GM18867 (cell line): ENCODE data around the gene MBTPS1.
"Not testable (repeated sequence)": the region's sequence is repeated elsewhere in the genome, so short reads cannot be mapped to it uniquely, and the experiment has no call there.

ENCODE experiments used
- ATAC-seq: cut with Tn5 transposase; IDR thresholded peaks from one replicate; pipeline ENCODE4 v1.9.1; 2021; ENCODE audit warnings: mild to moderate bottlenecking, moderate library complexity; ENCODE audit not compliant: unreplicated experiment

Gene MBTPS1

GRCh38 chr16:84137769-84138357 lies 21.1 kb upstream of the MBTPS1 start:
- ATAC-seq = no peak

- no peak for ATAC-seq
Observed at GRCh38 chr16:84137287-84137686, 20.5 kb upstream of the MBTPS1 start.

GRCh38 chr16:84136331-84137125 lies 19.8 kb upstream of the MBTPS1 start:
- no peak for ATAC-seq

- no peak for ATAC-seq
Observed at GRCh38 chr16:84132527-84133285, 16.0 kb upstream of the MBTPS1 start.

- ATAC-seq = no peak
Observed at GRCh38 chr16:84131117-84131516, 14.4 kb upstream of the MBTPS1 start.

- no peak for ATAC-seq
Observed at GRCh38 chr16:84124257-84125073, 7.7 kb upstream of the MBTPS1 start.

GRCh38 chr16:84121007-84121406 lies 4.3 kb upstream of the MBTPS1 start:
- no peak for ATAC-seq

- ATAC-seq = no peak
Observed at GRCh38 chr16:84120023-84120422, 3.3 kb upstream of the MBTPS1 start.

- no peak for ATAC-seq
Observed at GRCh38 chr16:84119368-84119767, 2.6 kb upstream of the MBTPS1 start.

- ATAC-seq = not testable (repeated sequence)
Observed at GRCh38 chr16:84118315-84118714, 1.6 kb upstream of the MBTPS1 start.

- ATAC-seq = no peak
Observed at GRCh38 chr16:84117494-84117843, 727 bp upstream of the MBTPS1 start.

GRCh38 chr16:84115919-84116719 lies 623 bp downstream of the MBTPS1 start:
- peak; percentile 36 for ATAC-seq

GRCh38 chr16:84111949-84112348 lies 4.8 kb downstream of the MBTPS1 start:
- not testable (repeated sequence) for ATAC-seq

- ATAC-seq = no peak
Observed at GRCh38 chr16:84111525-84111924, 5.2 kb downstream of the MBTPS1 start.

GRCh38 chr16:84110527-84110926 lies 6.2 kb downstream of the MBTPS1 start:
- no peak for ATAC-seq

- ATAC-seq = no peak
Observed at GRCh38 chr16:84109598-84110335, 7.0 kb downstream of the MBTPS1 start.

GRCh38 chr16:84107921-84108320 lies 8.8 kb downstream of the MBTPS1 start:
- no peak for ATAC-seq

GRCh38 chr16:84105948-84106740 lies 10.6 kb downstream of the MBTPS1 start:
- no peak for ATAC-seq

GRCh38 chr16:84105301-84105815 lies 11.4 kb downstream of the MBTPS1 start:
- no peak for ATAC-seq
